Hepatocyte (in vitro differentiated cells): ENCODE measurements around the gene ATP6V0B. TPM values are rescaled to one million over a fixed set of nuclear protein-coding genes. Genes with fewer than 3 reads are reported as not detected.

Experiments used
- DNase-seq: peaks from one replicate; pipeline ENCODE4 v3.0.0-alpha.2; 2016; ENCODE audit warnings: low spot score
- H2AFZ ChIP-seq: fragments of 200-600 bp; sonication (generic); 2 replicates; pipeline ENCODE4 v1.6.0; 2016; ENCODE audit warnings: antibody characterized with exemption, mild to moderate bottlenecking
- H3K27ac ChIP-seq: fragments of 200-600 bp; sonication (generic); 2 replicates; pipeline ENCODE4 v1.5.1; 2016; ENCODE audit warnings: mild to moderate bottlenecking
- H3K27me3 ChIP-seq: fragments of 200-600 bp; sonication (generic); 2 replicates; pipeline ENCODE4 v1.6.1; 2016
- H3K36me3 ChIP-seq: fragments of 200-600 bp; sonication (generic); replicated peaks from 2 replicates; pipeline ENCODE4 v1.5.1; 2016; ENCODE audit warnings: low read depth; ENCODE audit not compliant: insufficient read depth
- H3K4me1 ChIP-seq: fragments of 200-600 bp; sonication (generic); 2 replicates; pipeline ENCODE4 v1.5.1; 2016; ENCODE audit warnings: mild to moderate bottlenecking, moderate library complexity; ENCODE audit not compliant: insufficient read depth
- H3K4me2 ChIP-seq: fragments of 200-600 bp; sonication (generic); 2 replicates; pipeline ENCODE4 v1.6.0; 2016
- H3K4me3 ChIP-seq: fragments of 200-600 bp; sonication (generic); 2 replicates; pipeline ENCODE4 v1.5.1; 2016; ENCODE audit warnings: mild to moderate bottlenecking
- H3K79me2 ChIP-seq: fragments of 200-600 bp; sonication (generic); 2 replicates; pipeline ENCODE4 v1.6.0; 2017; ENCODE audit warnings: mild to moderate bottlenecking
- H3K9me2 ChIP-seq: fragments of 200-600 bp; sonication (generic); replicated peaks from 2 replicates; pipeline ENCODE4 v1.6.0; 2017; ENCODE audit warnings: mild to moderate bottlenecking; ENCODE audit not compliant: insufficient read depth
- H3K9me3 ChIP-seq: fragments of 200-600 bp; sonication (generic); 2 replicates; pipeline ENCODE4 v1.5.1; 2016; ENCODE audit warnings: low read depth, mild to moderate bottlenecking
- H4K20me1 ChIP-seq: fragments of 200-600 bp; sonication (generic); 2 replicates; pipeline ENCODE4 v1.6.0; 2016; ENCODE audit warnings: mild to moderate bottlenecking; ENCODE audit not compliant: insufficient read depth, poor library complexity, severe bottlenecking
- EZH2 ChIP-seq: fragments of 200-600 bp; sonication (generic); IDR thresholded peaks from 2 replicates; pipeline ENCODE4 v1.6.1; 2016; ENCODE audit warnings: antibody characterized with exemption, mild to moderate bottlenecking, borderline replicate concordance
- EZH2phosphoT487 ChIP-seq: fragments of 200-600 bp; sonication (generic); IDR thresholded peaks from one replicate; pipeline ENCODE4 v1.6.1; 2018; ENCODE audit warnings: antibody characterized with exemption, mild to moderate bottlenecking, low read depth, moderate library complexity; ENCODE audit not compliant: unreplicated experiment, severe bottlenecking
- WGBS: methylation state at CpG from one replicate; pipeline ENCODE4 v1.1.6; 2016; ENCODE audit warnings: low lambda C conversion rate; ENCODE audit errors: missing lambda C conversion rate; 5-methylcytosine and 5-hydroxymethylcytosine counted together
- polyA plus RNA-seq: library from polyadenylated mRNA; unstranded; fragments of >200 nt; fragmentation: Nextera tagmentation; extraction: Ambion mirVana; gene quantifications from 2 replicates; pipeline ENCODE4 v1.2.1, GENCODE V29; 2016
- total RNA-seq: library from RNA; depleted of rRNA; stranded (reverse); fragments of >200 nt; gene quantifications from 2 replicates; pipeline ENCODE4 v1.2.3, GENCODE V29; 2014
- TF ChIP-seq, protein P1 (sequence below): fragments of 200-600 bp; sonication (generic); IDR thresholded peaks from 2 replicates; pipeline ENCODE4 v1.5.1; 2016; ENCODE audit warnings: antibody characterized with exemption, mild to moderate bottlenecking; ENCODE audit not compliant: poor library complexity

The ATP6V0B gene
- total and polyA plus RNA-seq, 2 experiments from 2014 or later: 195 to 366 TPM

- Histone ChIP-seq H3K4me1 (no peaks in the 10 kb centered on the region), H3K9me2 (no peaks in the 10 kb centered on the region), H3K27me3 (no peaks in the 10 kb centered on the region), H3K4me3 (no peak overlapping the region), H3K4me2 (no peak overlapping the region), H3K79me2 (no peaks in the 10 kb centered on the region), H3K9me3 (no peaks in the 10 kb centered on the region), H3K27ac (no peak overlapping the region), H2AFZ (no peak overlapping the region), H3K36me3 (no peaks in the 10 kb centered on the region), H4K20me1 (no peaks in the 10 kb centered on the region)
- 88% methylated on average over 17 of the region's 20 CpGs for WGBS
- TF ChIP-seq, protein P1, sequence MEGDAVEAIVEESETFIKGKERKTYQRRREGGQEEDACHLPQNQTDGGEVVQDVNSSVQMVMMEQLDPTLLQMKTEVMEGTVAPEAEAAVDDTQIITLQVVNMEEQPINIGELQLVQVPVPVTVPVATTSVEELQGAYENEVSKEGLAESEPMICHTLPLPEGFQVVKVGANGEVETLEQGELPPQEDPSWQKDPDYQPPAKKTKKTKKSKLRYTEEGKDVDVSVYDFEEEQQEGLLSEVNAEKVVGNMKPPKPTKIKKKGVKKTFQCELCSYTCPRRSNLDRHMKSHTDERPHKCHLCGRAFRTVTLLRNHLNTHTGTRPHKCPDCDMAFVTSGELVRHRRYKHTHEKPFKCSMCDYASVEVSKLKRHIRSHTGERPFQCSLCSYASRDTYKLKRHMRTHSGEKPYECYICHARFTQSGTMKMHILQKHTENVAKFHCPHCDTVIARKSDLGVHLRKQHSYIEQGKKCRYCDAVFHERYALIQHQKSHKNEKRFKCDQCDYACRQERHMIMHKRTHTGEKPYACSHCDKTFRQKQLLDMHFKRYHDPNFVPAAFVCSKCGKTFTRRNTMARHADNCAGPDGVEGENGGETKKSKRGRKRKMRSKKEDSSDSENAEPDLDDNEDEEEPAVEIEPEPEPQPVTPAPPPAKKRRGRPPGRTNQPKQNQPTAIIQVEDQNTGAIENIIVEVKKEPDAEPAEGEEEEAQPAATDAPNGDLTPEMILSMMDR: no peak
- TF ChIP-seq EZH2 (no peak), EZH2phosphoT487 (no peak)
- no peak for DNase-seq
Measured at GRCh38 chr1:44016890-44017400, 42.2 kb downstream of the ATP6V0B start.

DNA sequence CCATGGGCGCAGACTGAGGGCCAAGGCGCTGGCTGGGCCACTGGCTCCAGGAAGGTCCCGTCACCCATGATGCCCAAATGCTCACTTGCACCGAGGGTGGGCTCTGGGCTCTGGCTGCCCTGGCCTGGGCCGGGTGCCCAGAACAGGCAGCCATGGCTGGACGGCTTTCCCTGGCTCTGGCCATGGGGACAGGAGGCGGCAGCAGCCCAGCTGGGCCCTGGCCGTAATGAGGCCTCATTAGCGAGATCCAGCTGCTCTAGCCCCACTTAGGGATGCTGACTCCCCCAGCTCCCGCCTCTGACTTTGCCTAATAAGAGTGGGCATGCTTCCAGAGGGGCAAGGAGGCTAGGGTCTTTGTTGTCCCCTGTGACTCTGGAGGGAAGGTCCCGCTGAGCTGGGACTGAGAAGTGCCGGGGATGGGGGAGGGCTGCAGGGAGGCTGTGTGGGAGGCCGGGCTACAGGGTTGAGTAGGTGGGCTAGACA is 44.7 kb downstream of the ATP6V0B start:
- no peaks in the 10 kb centered on the region for H3K36me3 ChIP-seq
- no peak for DNase-seq
- no peak for TF ChIP-seq EZH2phosphoT487
- TF ChIP-seq, protein P1: no peak
- no peak for TF ChIP-seq EZH2
- H3K9me3 ChIP-seq: no peaks in the 10 kb centered on the region
- no peaks in the 10 kb centered on the region for H4K20me1 ChIP-seq
- H3K27me3 ChIP-seq: no peaks in the 10 kb centered on the region
- H3K27ac ChIP-seq: no peak overlapping the region
- H3K9me2 ChIP-seq: no peaks in the 10 kb centered on the region
- no peaks in the 10 kb centered on the region for H3K4me1 ChIP-seq
- no peak overlapping the region for H2AFZ ChIP-seq
- no peaks in the 10 kb centered on the region for H3K79me2 ChIP-seq
- 91% methylated on average over 13 of the region's 13 CpGs for WGBS
- H3K4me3 ChIP-seq: no peak overlapping the region
- no peak overlapping the region for H3K4me2 ChIP-seq

GRCh38 chr1:44020464-44020863 is 45.7 kb downstream of the ATP6V0B start:
- no peak overlapping the region for H2AFZ ChIP-seq
- TF ChIP-seq, protein P1: no peak
- TF ChIP-seq EZH2 (no peak), EZH2phosphoT487 (no peak)
- WGBS: 90% methylated on average over 6 of the region's 6 CpGs
- H3K4me2 ChIP-seq: no peak overlapping the region
- no peaks in the 10 kb centered on the region for H3K27me3 ChIP-seq
- H3K9me3 ChIP-seq: no peaks in the 10 kb centered on the region
- no peaks in the 10 kb centered on the region for H3K79me2 ChIP-seq
- H3K4me1 ChIP-seq: no peaks in the 10 kb centered on the region
- no peaks in the 10 kb centered on the region for H4K20me1 ChIP-seq
- no peaks in the 10 kb centered on the region for H3K36me3 ChIP-seq
- no peak for DNase-seq
- no peak overlapping the region for H3K4me3 ChIP-seq
- H3K27ac ChIP-seq: no peak overlapping the region
- H3K9me2 ChIP-seq: no peaks in the 10 kb centered on the region

DNA sequence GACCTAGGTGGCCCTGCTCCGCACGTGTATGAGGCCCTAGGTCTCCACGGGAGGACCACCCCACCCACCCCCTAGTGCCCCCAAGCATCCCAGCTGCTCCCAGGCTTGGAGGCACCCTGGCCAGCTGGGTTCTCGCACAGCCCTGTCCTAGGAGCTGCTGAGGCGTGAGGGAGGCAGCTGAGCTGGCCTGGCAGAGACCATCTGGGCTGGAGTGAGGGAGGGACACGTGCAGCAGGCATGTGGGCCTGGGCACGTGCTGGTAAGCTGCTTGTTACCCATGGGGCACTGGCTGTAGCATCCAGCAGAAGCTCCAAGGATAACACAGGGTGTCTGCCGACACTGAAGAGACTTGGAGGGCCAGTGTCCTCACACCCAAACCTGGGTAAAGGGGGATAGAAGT is 46.4 kb downstream of the ATP6V0B start:
- Histone ChIP-seq H3K9me3 (no peaks in the 10 kb centered on the region), H2AFZ (no peak overlapping the region), H3K36me3 (no peaks in the 10 kb centered on the region), H3K27ac (no peak overlapping the region), H4K20me1 (no peaks in the 10 kb centered on the region), H3K9me2 (no peaks in the 10 kb centered on the region), H3K79me2 (no peaks in the 10 kb centered on the region), H3K4me3 (no peak overlapping the region), H3K27me3 (no peaks in the 10 kb centered on the region), H3K4me2 (no peak overlapping the region), H3K4me1 (no peaks in the 10 kb centered on the region)
- no peak for DNase-seq
- TF ChIP-seq EZH2: no peak
- TF ChIP-seq EZH2phosphoT487: no peak
- TF ChIP-seq, protein P1: no peak
- 87% methylated on average over 7 of the region's 8 CpGs for WGBS
